HG03521 (cell line): ENCODE results near the gene METTL17.

Experiments used
- ATAC-seq: cut with Tn5 transposase; IDR thresholded peaks from one replicate; pipeline ENCODE4 v1.9.1; 2021; ENCODE audit warnings: mild to moderate bottlenecking, moderate library complexity; ENCODE audit not compliant: unreplicated experiment

Gene METTL17

GRCh38 chr14:21041676-21042433, 52.1 kb downstream of the METTL17 start, which contains the start of gene RNASE7:
Gene RNASE7, plus strand, starts transcription at chr14:21042362. Its CDS starts 631 bp downstream, at chr14:21042993.
- no peak for ATAC-seq

GRCh38 chr14:21042918-21043317, 53.1 kb downstream of the METTL17 start:
- no peak for ATAC-seq

GRCh38 chr14:21043387-21043973, 53.7 kb downstream of the METTL17 start:
- no peak for ATAC-seq

GRCh38 chr14:21043974-21044618, 54.3 kb downstream of the METTL17 start:
- no peak for ATAC-seq
